Measurements from ENCODE around the gene APBA2.

The APBA2 gene

DNA sequence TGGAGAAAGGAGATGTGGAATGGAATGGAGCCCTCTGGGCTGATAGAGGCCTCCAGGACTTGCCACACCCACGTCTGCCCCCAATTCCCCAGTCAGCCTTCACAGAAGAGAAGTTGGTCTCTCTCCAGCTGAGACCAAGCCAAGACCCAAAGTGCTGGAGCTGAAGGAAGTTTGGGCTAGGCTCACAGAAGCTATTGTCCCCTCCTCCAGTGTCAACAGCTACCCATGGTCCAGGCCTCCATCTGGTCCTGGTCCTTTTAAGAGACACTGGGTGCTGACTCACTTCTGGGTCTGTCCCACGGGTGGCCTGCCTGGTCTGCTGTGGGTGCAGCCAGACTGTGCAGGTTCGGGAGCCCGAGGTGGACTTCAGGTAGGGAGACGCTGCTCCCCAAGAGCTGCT is 179.8 kb downstream of the APBA2 start:
- TF ChIP-seq, protein P1, sequence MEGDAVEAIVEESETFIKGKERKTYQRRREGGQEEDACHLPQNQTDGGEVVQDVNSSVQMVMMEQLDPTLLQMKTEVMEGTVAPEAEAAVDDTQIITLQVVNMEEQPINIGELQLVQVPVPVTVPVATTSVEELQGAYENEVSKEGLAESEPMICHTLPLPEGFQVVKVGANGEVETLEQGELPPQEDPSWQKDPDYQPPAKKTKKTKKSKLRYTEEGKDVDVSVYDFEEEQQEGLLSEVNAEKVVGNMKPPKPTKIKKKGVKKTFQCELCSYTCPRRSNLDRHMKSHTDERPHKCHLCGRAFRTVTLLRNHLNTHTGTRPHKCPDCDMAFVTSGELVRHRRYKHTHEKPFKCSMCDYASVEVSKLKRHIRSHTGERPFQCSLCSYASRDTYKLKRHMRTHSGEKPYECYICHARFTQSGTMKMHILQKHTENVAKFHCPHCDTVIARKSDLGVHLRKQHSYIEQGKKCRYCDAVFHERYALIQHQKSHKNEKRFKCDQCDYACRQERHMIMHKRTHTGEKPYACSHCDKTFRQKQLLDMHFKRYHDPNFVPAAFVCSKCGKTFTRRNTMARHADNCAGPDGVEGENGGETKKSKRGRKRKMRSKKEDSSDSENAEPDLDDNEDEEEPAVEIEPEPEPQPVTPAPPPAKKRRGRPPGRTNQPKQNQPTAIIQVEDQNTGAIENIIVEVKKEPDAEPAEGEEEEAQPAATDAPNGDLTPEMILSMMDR (IDR thresholded peaks at IDR 0.05; ENCODE audit: low read depth, low read length) = no peak
- DNase-seq (ENCODE audit: extremely low read depth, low read depth) = no peak

DNA sequence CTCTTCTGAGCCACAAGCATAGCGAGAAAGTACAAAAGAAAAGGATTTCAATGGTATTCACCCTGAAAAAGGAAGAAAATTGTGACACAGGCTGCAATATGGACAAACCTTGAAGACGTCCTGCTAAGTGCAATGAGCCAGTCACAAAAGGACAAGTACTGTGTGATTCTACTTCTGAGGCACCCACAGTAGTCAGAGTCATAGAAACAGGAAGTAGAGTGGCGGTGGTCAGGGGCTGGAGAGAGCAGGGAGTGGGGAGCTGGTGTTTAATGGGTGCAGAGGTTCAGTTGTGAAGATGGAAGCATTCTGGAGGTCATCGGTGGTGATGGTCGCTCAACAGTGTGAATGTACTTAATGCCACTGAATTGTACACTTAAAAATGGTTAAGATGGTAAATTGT is 180.5 kb downstream of the APBA2 start:
- TF ChIP-seq, protein P1 (IDR thresholded peaks at IDR 0.05; ENCODE audit: low read depth, low read length) = no peak
- no peak for DNase-seq (ENCODE audit: extremely low read depth, low read depth)

DNA sequence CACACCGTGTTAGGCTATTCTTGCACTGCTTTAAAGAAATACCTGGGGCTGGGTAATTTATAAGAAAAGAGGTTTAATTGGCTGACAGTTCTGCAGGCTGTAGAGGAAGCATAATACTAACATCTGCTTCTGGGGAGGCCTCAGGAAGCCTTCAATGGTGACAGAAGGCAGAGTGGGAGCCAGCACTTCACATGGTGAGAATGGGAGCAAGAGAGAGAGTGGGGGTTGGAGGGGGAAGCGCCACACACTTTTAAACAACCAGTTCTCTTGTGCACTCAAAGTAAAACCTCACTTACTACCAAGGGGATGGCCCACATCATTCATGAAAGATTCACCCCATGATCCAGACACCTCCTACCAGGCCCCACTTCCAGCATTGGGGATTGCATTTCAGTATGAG is 181.1 kb downstream of the APBA2 start:
- TF ChIP-seq, protein P1 (IDR thresholded peaks at IDR 0.05; ENCODE audit: low read depth, low read length) = no peak

DNA sequence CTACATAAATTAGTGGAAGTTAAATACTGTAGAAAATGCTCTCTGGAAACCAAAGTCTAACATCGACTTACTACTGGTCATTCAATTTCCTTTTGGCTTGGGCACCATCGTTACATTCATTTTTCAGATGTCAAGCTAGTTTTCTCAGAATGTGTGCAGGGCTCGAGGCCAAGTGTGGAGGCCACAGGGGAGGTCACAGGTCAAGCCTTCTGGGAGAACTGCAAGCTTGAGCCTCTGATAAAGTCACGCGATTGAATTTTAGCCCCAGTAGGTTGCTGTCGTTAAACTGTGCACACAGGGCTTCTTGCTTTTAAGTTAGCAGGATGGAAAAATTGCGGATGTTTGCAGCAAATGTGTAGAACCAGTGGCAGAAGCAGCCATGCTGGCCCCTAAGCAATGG is 182.2 kb downstream of the APBA2 start:
- no peak for DNase-seq (ENCODE audit: extremely low read depth, low read depth)
- TF ChIP-seq, protein P1 (IDR thresholded peaks at IDR 0.05; ENCODE audit: low read depth, low read length) = no peak

More for the DNA sequence above, 181.1 kb downstream of the APBA2 start:
- no peak for DNase-seq (ENCODE audit: extremely low read depth, low read depth)

DNA sequence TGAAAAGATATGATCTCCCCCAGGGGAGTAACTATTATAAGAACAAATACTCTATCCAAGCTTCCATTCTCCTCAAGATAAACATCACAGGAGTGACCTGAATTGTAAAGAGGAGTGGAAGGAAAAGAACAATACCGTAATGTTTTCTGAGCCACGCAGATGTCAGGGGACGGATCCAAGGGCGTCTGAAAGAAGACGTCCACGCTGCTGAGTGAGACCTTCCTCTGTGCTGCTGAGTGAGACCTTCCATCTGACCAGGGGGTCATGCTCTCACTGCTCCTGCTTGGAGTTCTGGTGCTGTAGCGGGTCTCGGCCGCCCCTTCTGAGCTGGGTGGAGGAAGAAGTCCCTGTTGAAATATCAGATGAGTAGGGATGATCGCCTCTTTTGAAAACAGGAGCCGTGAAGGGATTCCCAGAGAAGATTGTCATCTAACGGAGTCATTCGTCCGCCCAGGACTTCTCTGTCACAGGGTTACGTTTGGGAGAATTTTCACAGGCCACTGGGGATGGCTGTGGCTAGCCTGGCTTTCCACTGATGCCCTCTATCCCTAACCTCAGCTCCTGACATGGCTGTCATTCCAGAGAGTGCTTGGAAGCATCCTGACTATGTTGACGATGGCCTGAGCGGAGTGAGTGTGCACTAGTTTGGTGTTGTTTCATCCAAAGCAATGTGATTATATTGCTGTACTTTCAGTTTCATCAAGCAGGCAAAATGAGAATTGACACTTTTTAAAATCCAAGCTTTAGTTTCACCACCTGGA is 184.9 kb downstream of the APBA2 start:
- TF ChIP-seq, protein P1 (IDR thresholded peaks at IDR 0.05; ENCODE audit: low read depth, low read length) = no peak
- no peak for DNase-seq (ENCODE audit: extremely low read depth, low read depth)

DNA sequence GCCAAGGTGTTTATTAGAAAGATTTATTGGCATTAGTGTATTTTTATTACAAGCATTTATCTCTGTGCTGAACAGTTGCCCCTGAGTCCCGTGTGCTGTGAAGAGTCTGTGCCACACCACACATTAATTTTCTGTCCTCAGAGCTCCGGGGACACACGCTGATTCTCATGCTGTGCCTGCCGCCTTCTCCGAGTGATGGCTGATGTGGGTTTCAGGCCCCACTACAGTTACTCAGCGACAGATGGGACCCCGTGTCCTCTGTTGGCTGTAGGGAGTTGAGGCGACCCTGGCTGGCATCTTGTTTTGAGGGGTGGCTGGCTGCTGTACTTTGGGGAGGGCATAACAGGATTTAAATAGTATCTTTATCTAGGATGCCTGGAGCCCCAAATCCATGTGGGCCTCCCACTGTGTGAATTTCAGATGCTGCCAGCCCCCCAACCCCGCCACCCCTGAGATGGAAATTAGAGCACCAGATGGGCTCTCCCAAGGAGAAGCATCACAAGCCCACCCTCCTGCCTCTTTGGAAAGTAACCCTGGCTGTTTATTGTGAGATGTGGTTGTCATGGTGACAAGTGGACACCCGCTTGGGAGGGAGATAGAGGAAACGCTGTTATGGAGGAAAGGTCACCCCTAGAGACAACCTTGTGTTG is 185.6 kb downstream of the APBA2 start:
- TF ChIP-seq, protein P1 (IDR thresholded peaks at IDR 0.05; ENCODE audit: low read depth, low read length) = no peak
- DNase-seq (ENCODE audit: extremely low read depth, low read depth) = no peak

DNA sequence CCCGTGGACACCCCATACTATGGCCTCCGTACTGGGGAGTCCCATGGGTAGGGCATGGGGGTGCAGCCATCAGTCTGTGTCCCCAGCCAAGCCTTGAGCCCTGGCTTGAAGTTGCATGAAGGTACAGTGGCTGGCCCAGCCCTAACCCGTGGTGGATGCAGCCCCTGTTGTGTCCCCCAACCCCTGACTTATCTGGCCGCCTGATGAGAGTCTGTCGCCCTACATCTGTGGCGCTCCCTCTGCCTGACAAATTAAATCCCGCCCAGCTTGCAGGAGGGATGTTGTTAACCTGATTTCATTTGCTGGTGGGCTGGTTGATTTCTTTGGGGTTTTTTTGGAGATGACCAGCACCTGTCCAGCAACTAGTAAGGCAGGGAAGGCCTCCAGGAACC is 186.1 kb downstream of the APBA2 start:
- no peak for DNase-seq (ENCODE audit: extremely low read depth, low read depth)
- TF ChIP-seq, protein P1 (IDR thresholded peaks at IDR 0.05; ENCODE audit: low read depth, low read length) = no peak

Measured in AG09319 (cell line).